HG02798 (cell line): ENCODE measurements around the gene FOXO3B.
"Not testable (repeated sequence)": the region's sequence is repeated elsewhere in the genome, so short reads cannot be mapped to it uniquely, and the experiment has no call there.

Experiments used
- ATAC-seq: cut with Tn5 transposase; IDR thresholded peaks from one replicate; pipeline ENCODE4 v1.9.1; 2021; ENCODE audit warnings: mild to moderate bottlenecking; ENCODE audit not compliant: unreplicated experiment, poor library complexity

FOXO3B gene

GRCh38 chr17:18661924-18662624, 20.0 kb downstream of the FOXO3B start:
- not testable (repeated sequence) for ATAC-seq

GRCh38 chr17:18650094-18650493, 32.0 kb downstream of the FOXO3B start:
- ATAC-seq, result not testable (repeated sequence)

GRCh38 chr17:18644291-18644690, 37.8 kb downstream of the FOXO3B start, which contains the start of gene TBC1D28:
TBC1D28 (minus strand) TSS chr17:18644391; CDS start chr17:18641352, 3,039 bp downstream.
- ATAC-seq, result not testable (repeated sequence)

GRCh38 chr17:18643124-18643523, 39.0 kb downstream of the FOXO3B start:
- not testable (repeated sequence) for ATAC-seq

GRCh38 chr17:18638357-18638756, 43.8 kb downstream of the FOXO3B start:
- not testable (repeated sequence) for ATAC-seq

- not testable (repeated sequence) for ATAC-seq
Observed at GRCh38 chr17:18636237-18636636, 45.9 kb downstream of the FOXO3B start.

- ATAC-seq, result not testable (repeated sequence)
Observed at GRCh38 chr17:18635773-18636172, 46.3 kb downstream of the FOXO3B start.

- not testable (repeated sequence) for ATAC-seq
Observed at GRCh38 chr17:18634550-18635263, 47.4 kb downstream of the FOXO3B start.
